HepG2 (cell line): ENCODE measurements around the gene MRPL18. TPM values are rescaled to one million over a fixed set of nuclear protein-coding genes. Genes with fewer than 3 reads are reported as not detected.

ENCODE experiments used
- ATAC-seq: fragments of 200-7000 bp; cut with Tn5 transposase; 3 replicates; pipeline ENCODE4 v1.9.1; 2020; ENCODE audit warnings: mild to moderate bottlenecking, moderate library complexity
- BruUV-seq: library from RNA; stranded (reverse); fragments of 400-500 nt; replicated peaks from 2 replicates; lab custom pipeline; 2021; lab: Mats Ljungman, UMichigan
- CTCF ChIA-PET: fragments of 300-600 bp; formaldehyde crosslinking; extraction: SDS; loops from one replicate; lab custom pipeline; 2021; ENCODE audit warnings: low total read pairs, inconsistent platforms, low intra/inter-chr PET ratio; lab: Yijun Ruan, JAX
- POLR2A ChIA-PET: fragments of 350-600 bp; sonication (Branson Sonifier 250); formaldehyde crosslinking; loops from one replicate; lab custom pipeline; 2020; ENCODE audit warnings: antibody characterized with exemption, inconsistent platforms; lab: Yijun Ruan, JAX
- DNase-seq: peaks from one replicate; pipeline ENCODE4 v3.0.0-alpha.2; 2015; ENCODE audit warnings: low spot score
- FAIRE-seq: peaks from 3 replicates; lab custom pipeline; 2011; peaks lifted over from hg19 to GRCh38; lab: Jason Lieb, UNC
- H2AFZ ChIP-seq: one replicate; pipeline ENCODE4 v1.6.1; 2011; ENCODE audit warnings: low read length, inconsistent platforms
- H3K27ac ChIP-seq: fragments of 300-600 bp; 3 replicates; pipeline ENCODE4 v1.8.0; 2011; ENCODE audit warnings: mixed run types, mild to moderate bottlenecking, mixed read lengths, low read length, inconsistent platforms; ENCODE audit not compliant: insufficient read depth; ENCODE audit errors: extremely low read length
- H3K27me3 ChIP-seq, 2 experiments: fragments of 200-600 bp in 1 of 2; 2 replicates in 1 of 2; 3 replicates in 1 of 2; pipeline versions ENCODE4 v1.6.0 to v1.8.0; 2011; ENCODE audit warnings: low read length in 2 of 2, mild to moderate bottlenecking in 2 of 2, moderate library complexity in 2 of 2, inconsistent platforms in 1 of 2; ENCODE audit not compliant: insufficient read depth in 2 of 2, control insufficient read depth in 1 of 2
- H3K36me3 ChIP-seq, 2 experiments: fragments of 200-600 bp in 1 of 2; replicated peaks in 1 of 2; 2 replicates in 1 of 2; 3 replicates in 1 of 2; pipeline versions ENCODE4 v1.5.1 to v1.8.0; 2011; ENCODE audit warnings: low read length in 2 of 2, inconsistent platforms in 1 of 2; ENCODE audit not compliant: insufficient read depth in 2 of 2, control insufficient read depth in 1 of 2
- H3K4me1 ChIP-seq: 2 replicates; pipeline ENCODE4 v1.5.1; 2012; ENCODE audit warnings: low read length, inconsistent platforms; ENCODE audit not compliant: insufficient read depth
- H3K4me2 ChIP-seq: 2 replicates; pipeline ENCODE4 v1.6.0; 2011; ENCODE audit warnings: low read depth, low read length, inconsistent platforms
- H3K4me3 ChIP-seq, 3 experiments: fragments of 200-600 bp in 1 of 3; sonication (generic), shearing (Covaris generic) in 1 of 3; replicated peaks in 1 of 3; 2 replicates each; pipeline ENCODE4 v1.5.1; 2011 to 2016; ENCODE audit warnings: low read length in 3 of 3, inconsistent platforms in 2 of 3, low read depth in 2 of 3, mild to moderate bottlenecking in 2 of 3, control low read depth in 1 of 3, mixed read lengths in 1 of 3; ENCODE audit not compliant: insufficient read depth in 1 of 3
- H3K79me2 ChIP-seq: one replicate; pipeline ENCODE4 v1.6.1; 2011; ENCODE audit warnings: low read length, inconsistent platforms; ENCODE audit not compliant: insufficient read depth
- H3K9ac ChIP-seq: 2 replicates; pipeline ENCODE4 v1.6.0; 2011; ENCODE audit warnings: mild to moderate bottlenecking, low read depth, low read length, inconsistent platforms; ENCODE audit not compliant: insufficient read depth
- H3K9me3 ChIP-seq: 2 replicates; pipeline ENCODE4 v1.5.1; 2012; ENCODE audit warnings: mild to moderate bottlenecking, low read length
- H4K20me1 ChIP-seq: 2 replicates; pipeline ENCODE4 v1.6.0; 2011; ENCODE audit warnings: inconsistent platforms, mild to moderate bottlenecking, low read length, moderate library complexity; ENCODE audit not compliant: insufficient read depth
- AGO1 ChIP-seq: fragments of 200-400 bp; formaldehyde crosslinking; IDR thresholded peaks from 2 replicates; pipeline ENCODE4 v1.6.1; 2017; ENCODE audit warnings: mild to moderate bottlenecking, low read depth, low read length, moderate library complexity; ENCODE audit not compliant: poor library complexity, severe bottlenecking
- AGO2 ChIP-seq: fragments of 200-400 bp; formaldehyde crosslinking; optimal IDR thresholded peaks from 2 replicates; pipeline ENCODE3; 2017; ENCODE audit warnings: mild to moderate bottlenecking, low read depth, low read length, moderate library complexity
- GABPB1 ChIP-seq: IDR thresholded peaks from 2 replicates; pipeline ENCODE4 v1.6.1; 2016; ENCODE audit warnings: mild to moderate bottlenecking, missing genetic modification reagents, moderate library complexity, missing compliant biosample characterization
- POLR2G ChIP-seq: fragments of 200-400 bp; formaldehyde crosslinking; IDR thresholded peaks from 2 replicates; pipeline ENCODE4 v1.6.1; 2018; ENCODE audit warnings: mild to moderate bottlenecking, low read depth, low read length, moderate library complexity
- REL ChIP-seq: sonication (generic); formaldehyde crosslinking; conservative IDR thresholded peaks from 2 replicates; pipeline ENCODE4 v1.8.0; 2022; ENCODE audit warnings: mild to moderate bottlenecking, missing genetic modification reagents, moderate library complexity
- ZNF367 ChIP-seq: sonication (generic); formaldehyde crosslinking; IDR thresholded peaks from 2 replicates; pipeline ENCODE4 v1.4.0; 2020; ENCODE audit warnings: missing genetic modification reagents, borderline replicate concordance
- ZNF768 ChIP-seq: sonication (generic); formaldehyde crosslinking; IDR thresholded peaks from 2 replicates; pipeline ENCODE4 v1.4.0; 2020; ENCODE audit warnings: missing genetic modification reagents
- WGBS: methylation state at CpG from one replicate; pipeline ENCODE4 v1.1.6; 2017; ENCODE audit warnings: low lambda C conversion rate; 5-methylcytosine and 5-hydroxymethylcytosine counted together
- in situ Hi-C: cut with HindIII; loops from 2 replicates; pipeline ENCODE4 v1.10.0; 2017; ENCODE audit warnings: low pct_unique_long_range_greater_than_20kb; ENCODE audit not compliant: extremely low pct_ligation_motif_present
- intact Hi-C: fragments of 100-400 bp; cut with micrococcal nuclease; formaldehyde crosslinking; loops from one replicate; pipeline ENCODE4 v1.10.0; 2022; ENCODE audit not compliant: unreplicated experiment
- polyA plus RNA-seq, 8 experiments: library from polyadenylated mRNA; depleted of rRNA in 3 of 8; stranded (reverse) in 7 of 8; unstranded in 1 of 8; fragments of >200 nt; fragmentation: Illumina TruSeq in 4 of 8; extraction: Trizol in 4 of 8; gene quantifications; 2 replicates each; pipeline versions ENCODE4 v1.2.1 to v1.2.3, GENCODE V29; 2011 to 2016; ENCODE audit warnings: low read depth in 4 of 8, missing spikeins in 1 of 8, mixed read lengths in 1 of 8; ENCODE audit not compliant: insufficient read depth in 1 of 8
- total RNA-seq, 5 experiments: library from RNA; depleted of rRNA; stranded (reverse); fragments of >200 nt; fragmentation: Illumina TruSeq; extraction: Trizol; gene quantifications; 2 replicates each; pipeline ENCODE4 v1.2.3, GENCODE V29; 2016; ENCODE audit warnings: low read depth in 1 of 5
- TF ChIP-seq, protein P1 (sequence below): sonication (generic); formaldehyde crosslinking; IDR thresholded peaks from 2 replicates; pipeline ENCODE4 v1.5.1; 2020; ENCODE audit warnings: mild to moderate bottlenecking, missing genetic modification reagents, moderate library complexity
- TF ChIP-seq, protein P2 (sequence below): sonication (generic); formaldehyde crosslinking; IDR thresholded peaks from 2 replicates; pipeline ENCODE4 v1.9.0; 2022; ENCODE audit warnings: missing genetic modification reagents, mild to moderate bottlenecking, borderline replicate concordance
- TF ChIP-seq, protein P3 (sequence below): IDR thresholded peaks from 2 replicates; pipeline ENCODE4 v1.6.1; 2016; ENCODE audit warnings: low read depth, control low read depth
- TF ChIP-seq, protein P4 (sequence below): sonication (generic); formaldehyde crosslinking; IDR thresholded peaks from 2 replicates; pipeline ENCODE4 v1.8.1; 2022; ENCODE audit warnings: mild to moderate bottlenecking, missing genetic modification reagents

MRPL18 gene
- total and polyA plus RNA-seq, 2 of the 13 experiments (the other 11 are each of a cell fraction or from before 2014, with no cell fraction given), result 85.6 to 176 TPM

DNA sequence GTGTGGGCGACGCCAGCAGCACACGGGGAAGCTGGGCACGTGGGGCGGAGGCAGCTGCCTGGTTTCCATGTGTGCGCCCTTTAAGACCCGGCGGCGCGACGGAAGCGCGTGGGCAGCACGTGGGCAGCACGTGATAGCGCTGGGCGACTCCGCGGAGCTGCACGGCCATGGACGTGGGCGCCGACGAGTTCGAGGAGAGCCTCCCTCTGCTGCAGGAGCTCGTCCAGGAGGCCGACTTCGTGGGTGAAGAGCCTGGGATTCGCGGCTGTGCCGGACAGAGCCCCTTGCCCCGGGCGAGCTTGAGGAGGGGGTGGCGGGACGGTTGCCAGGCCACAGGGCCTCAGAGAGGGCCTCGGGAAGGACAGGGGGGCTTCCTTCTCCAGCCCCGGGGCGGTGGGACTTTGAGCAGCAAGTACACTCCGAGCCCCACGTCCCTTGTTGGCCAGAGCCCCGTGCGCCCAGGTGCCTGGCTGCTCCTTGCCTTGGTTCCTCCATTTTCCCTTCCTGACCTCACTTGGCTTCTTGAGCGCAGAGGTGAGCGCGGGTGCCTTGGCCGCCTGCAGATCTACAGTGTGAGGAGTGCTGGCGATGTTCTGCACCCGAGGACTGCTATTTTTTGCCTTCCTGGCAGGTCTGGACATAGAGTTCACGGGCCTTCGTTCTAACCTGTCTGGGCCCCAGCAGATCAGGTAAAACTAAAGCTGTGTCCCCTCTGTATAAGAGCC, 10.0 kb downstream of the MRPL18 start, which contains the start of gene PNLDC1:
Gene PNLDC1 (plus strand): TSS at position 136 of the 725 bp plus-strand sequence. CDS start 32 bp downstream, at position 168.
- FAIRE-seq (no peak), ATAC-seq (peak; percentile 44), DNase-seq (no peak)
- Histone ChIP-seq H3K9ac (no peak within 1 kb of the TSS), H3K27ac (no peak within 1 kb of the TSS), H3K4me2 (no peak within 1 kb of the TSS), H3K79me2 (no peaks in the 10 kb centered on the region), H3K4me3 (no peak within 1 kb of the TSS), H4K20me1 (no peaks in the 10 kb centered on the region), H3K36me3 (peaks cover 11 to 24% of the 10 kb centered on the region in 2 experiments), H3K27me3 (no peaks in the 10 kb centered on the region), H3K4me1 (peaks cover 8% of the 10 kb centered on the region), H2AFZ (no peak within 1 kb of the TSS), H3K9me3 (no peaks in the 10 kb centered on the region)
- WGBS, result 94% methylated on average over 50 of the region's 50 CpGs
- TF ChIP-seq, protein P1, sequence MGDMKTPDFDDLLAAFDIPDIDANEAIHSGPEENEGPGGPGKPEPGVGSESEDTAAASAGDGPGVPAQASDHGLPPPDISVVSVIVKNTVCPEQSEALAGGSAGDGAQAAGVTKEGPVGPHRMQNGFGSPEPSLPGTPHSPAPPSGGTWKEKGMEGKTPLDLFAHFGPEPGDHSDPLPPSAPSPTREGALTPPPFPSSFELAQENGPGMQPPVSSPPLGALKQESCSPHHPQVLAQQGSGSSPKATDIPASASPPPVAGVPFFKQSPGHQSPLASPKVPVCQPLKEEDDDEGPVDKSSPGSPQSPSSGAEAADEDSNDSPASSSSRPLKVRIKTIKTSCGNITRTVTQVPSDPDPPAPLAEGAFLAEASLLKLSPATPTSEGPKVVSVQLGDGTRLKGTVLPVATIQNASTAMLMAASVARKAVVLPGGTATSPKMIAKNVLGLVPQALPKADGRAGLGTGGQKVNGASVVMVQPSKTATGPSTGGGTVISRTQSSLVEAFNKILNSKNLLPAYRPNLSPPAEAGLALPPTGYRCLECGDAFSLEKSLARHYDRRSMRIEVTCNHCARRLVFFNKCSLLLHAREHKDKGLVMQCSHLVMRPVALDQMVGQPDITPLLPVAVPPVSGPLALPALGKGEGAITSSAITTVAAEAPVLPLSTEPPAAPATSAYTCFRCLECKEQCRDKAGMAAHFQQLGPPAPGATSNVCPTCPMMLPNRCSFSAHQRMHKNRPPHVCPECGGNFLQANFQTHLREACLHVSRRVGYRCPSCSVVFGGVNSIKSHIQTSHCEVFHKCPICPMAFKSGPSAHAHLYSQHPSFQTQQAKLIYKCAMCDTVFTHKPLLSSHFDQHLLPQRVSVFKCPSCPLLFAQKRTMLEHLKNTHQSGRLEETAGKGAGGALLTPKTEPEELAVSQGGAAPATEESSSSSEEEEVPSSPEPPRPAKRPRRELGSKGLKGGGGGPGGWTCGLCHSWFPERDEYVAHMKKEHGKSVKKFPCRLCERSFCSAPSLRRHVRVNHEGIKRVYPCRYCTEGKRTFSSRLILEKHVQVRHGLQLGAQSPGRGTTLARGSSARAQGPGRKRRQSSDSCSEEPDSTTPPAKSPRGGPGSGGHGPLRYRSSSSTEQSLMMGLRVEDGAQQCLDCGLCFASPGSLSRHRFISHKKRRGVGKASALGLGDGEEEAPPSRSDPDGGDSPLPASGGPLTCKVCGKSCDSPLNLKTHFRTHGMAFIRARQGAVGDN (CRISPR knock-in tag), result 0 out of 2 replicates have a peak, but pooled peaks have one; percentile 20
- TF ChIP-seq, protein P2, sequence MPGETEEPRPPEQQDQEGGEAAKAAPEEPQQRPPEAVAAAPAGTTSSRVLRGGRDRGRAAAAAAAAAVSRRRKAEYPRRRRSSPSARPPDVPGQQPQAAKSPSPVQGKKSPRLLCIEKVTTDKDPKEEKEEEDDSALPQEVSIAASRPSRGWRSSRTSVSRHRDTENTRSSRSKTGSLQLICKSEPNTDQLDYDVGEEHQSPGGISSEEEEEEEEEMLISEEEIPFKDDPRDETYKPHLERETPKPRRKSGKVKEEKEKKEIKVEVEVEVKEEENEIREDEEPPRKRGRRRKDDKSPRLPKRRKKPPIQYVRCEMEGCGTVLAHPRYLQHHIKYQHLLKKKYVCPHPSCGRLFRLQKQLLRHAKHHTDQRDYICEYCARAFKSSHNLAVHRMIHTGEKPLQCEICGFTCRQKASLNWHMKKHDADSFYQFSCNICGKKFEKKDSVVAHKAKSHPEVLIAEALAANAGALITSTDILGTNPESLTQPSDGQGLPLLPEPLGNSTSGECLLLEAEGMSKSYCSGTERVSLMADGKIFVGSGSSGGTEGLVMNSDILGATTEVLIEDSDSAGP, result peak; percentile 37; the same call in 1 of the 2 replicates
- peak; percentile 18; the same call in 1 of the 2 replicates for TF ChIP-seq ZNF768 (CRISPR knock-in tag)
- 0 out of 2 replicates have a peak, but pooled peaks have one; percentile 35 for TF ChIP-seq REL (CRISPR knock-in tag)
- peak; percentile 35; the same call in 1 of the 2 replicates for TF ChIP-seq GABPB1 (CRISPR knock-in tag)
- TF ChIP-seq AGO1, result peak; percentile 44
- TF ChIP-seq AGO2, result peak; percentile 88
- TF ChIP-seq, protein P3, sequence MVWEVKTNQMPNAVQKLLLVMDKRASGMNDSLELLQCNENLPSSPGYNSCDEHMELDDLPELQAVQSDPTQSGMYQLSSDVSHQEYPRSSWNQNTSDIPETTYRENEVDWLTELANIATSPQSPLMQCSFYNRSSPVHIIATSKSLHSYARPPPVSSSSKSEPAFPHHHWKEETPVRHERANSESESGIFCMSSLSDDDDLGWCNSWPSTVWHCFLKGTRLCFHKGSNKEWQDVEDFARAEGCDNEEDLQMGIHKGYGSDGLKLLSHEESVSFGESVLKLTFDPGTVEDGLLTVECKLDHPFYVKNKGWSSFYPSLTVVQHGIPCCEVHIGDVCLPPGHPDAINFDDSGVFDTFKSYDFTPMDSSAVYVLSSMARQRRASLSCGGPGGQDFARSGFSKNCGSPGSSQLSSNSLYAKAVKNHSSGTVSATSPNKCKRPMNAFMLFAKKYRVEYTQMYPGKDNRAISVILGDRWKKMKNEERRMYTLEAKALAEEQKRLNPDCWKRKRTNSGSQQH, result no peak
- no peak for TF ChIP-seq ZNF367 (CRISPR knock-in tag)
- TF ChIP-seq POLR2G, result 0 out of 2 replicates have a peak, but pooled peaks have one; percentile 3
- TF ChIP-seq, protein P4, sequence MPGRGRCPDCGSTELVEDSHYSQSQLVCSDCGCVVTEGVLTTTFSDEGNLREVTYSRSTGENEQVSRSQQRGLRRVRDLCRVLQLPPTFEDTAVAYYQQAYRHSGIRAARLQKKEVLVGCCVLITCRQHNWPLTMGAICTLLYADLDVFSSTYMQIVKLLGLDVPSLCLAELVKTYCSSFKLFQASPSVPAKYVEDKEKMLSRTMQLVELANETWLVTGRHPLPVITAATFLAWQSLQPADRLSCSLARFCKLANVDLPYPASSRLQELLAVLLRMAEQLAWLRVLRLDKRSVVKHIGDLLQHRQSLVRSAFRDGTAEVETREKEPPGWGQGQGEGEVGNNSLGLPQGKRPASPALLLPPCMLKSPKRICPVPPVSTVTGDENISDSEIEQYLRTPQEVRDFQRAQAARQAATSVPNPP (CRISPR knock-in tag), result no peak
- POLR2A ChIA-PET, result interaction anchor here (4.2 kb wide), 1 partner anchor 10 kb away, joined by 29 read pairs; the partner anchor contains the start of genes MRPL18 and TCP1
- intact Hi-C loops, result no loop called here
- in situ Hi-C loops, result no loop called here
- CTCF ChIA-PET, result no interaction called here
- BruUV-seq, result no TSS peak
